OCI-LY7 (cell line): ENCODE data around the gene IL36B. TPM values are rescaled to one million over a fixed set of nuclear protein-coding genes. Genes with fewer than 3 reads are reported as not detected.

Experiments used
- BruUV-seq: library from RNA; stranded (reverse); fragments of 400-500 nt; replicated peaks from 2 replicates; lab custom pipeline; 2021; lab: Mats Ljungman, UMichigan
- CTCF ChIA-PET: fragments of 300-600 bp; sonication (Branson Sonifier 250); formaldehyde crosslinking; loops from one replicate; lab custom pipeline; 2022; ENCODE audit warnings: antibody characterized with exemption; ENCODE audit not compliant: unreplicated experiment; lab: Charles Lee
- POLR2A ChIA-PET: fragments of 300-600 bp; sonication (Branson Sonifier 250); formaldehyde crosslinking; loops from one replicate; lab custom pipeline; 2022; ENCODE audit warnings: antibody characterized with exemption; lab: Charles Lee
- DNase-seq: peaks from one replicate; pipeline ENCODE4 v3.0.0-alpha.2; 2015; ENCODE audit warnings: low spot score
- H2AFZ ChIP-seq: fragments of 200-600 bp; sonication (generic), shearing (Covaris generic); 2 replicates; pipeline ENCODE4 v1.6.1; 2014; ENCODE audit warnings: mild to moderate bottlenecking, antibody characterized with exemption, low read length, moderate library complexity
- H3K27ac ChIP-seq: fragments of 200-600 bp; sonication (generic); 2 replicates; pipeline ENCODE4 v1.5.1; 2014; ENCODE audit warnings: mixed run types, low read depth, mild to moderate bottlenecking, moderate library complexity, low read length, inconsistent platforms; ENCODE audit not compliant: poor library complexity, severe bottlenecking
- H3K36me3 ChIP-seq: fragments of 200-600 bp; sonication (generic); 2 replicates; pipeline ENCODE4 v1.6.1; 2014; ENCODE audit warnings: mild to moderate bottlenecking, antibody characterized with exemption, low read length, moderate library complexity, mixed read lengths; ENCODE audit not compliant: insufficient read depth
- H3K4me1 ChIP-seq: fragments of 200-600 bp; sonication (generic); 2 replicates; pipeline ENCODE4 v1.5.1; 2014; ENCODE audit warnings: mild to moderate bottlenecking, low read length; ENCODE audit not compliant: insufficient read depth, poor library complexity, severe bottlenecking
- H3K4me2 ChIP-seq: fragments of 200-600 bp; sonication (generic); 2 replicates; pipeline ENCODE4 v1.6.1; 2014; ENCODE audit warnings: mild to moderate bottlenecking, low read length
- H3K4me3 ChIP-seq: fragments of 200-600 bp; sonication (generic); 2 replicates; pipeline ENCODE4 v1.5.1; 2014; ENCODE audit warnings: mild to moderate bottlenecking, low read depth, low read length; ENCODE audit not compliant: poor library complexity, severe bottlenecking
- H3K79me2 ChIP-seq: fragments of 200-600 bp; sonication (generic); 2 replicates; pipeline ENCODE4 v1.6.1; 2016; ENCODE audit warnings: low read depth, mild to moderate bottlenecking, low read length, moderate library complexity, mixed read lengths; ENCODE audit not compliant: insufficient read depth
- H3K9me2 ChIP-seq: fragments of 200-600 bp; sonication (generic); 2 replicates; pipeline ENCODE4 v1.6.1; 2016; ENCODE audit warnings: mild to moderate bottlenecking, low read length, mixed read lengths; ENCODE audit not compliant: insufficient read depth
- H3K9me3 ChIP-seq: fragments of 200-600 bp; sonication (generic); 2 replicates; pipeline ENCODE4 v1.6.1; 2014; ENCODE audit warnings: mild to moderate bottlenecking, mixed run types, low read length, mixed read lengths
- H4K20me1 ChIP-seq: fragments of 200-600 bp; sonication (generic); 2 replicates; pipeline ENCODE4 v1.6.1; 2014; ENCODE audit warnings: mild to moderate bottlenecking, antibody characterized with exemption, low read length, moderate library complexity, mixed read lengths; ENCODE audit not compliant: insufficient read depth
- EZH2phosphoT487 ChIP-seq: fragments of 200-600 bp; sonication (generic); IDR thresholded peaks from 2 replicates; pipeline ENCODE4 v1.6.1; 2018; ENCODE audit warnings: low read depth, borderline replicate concordance, mild to moderate bottlenecking, mixed run types, antibody characterized with exemption, low read length, moderate library complexity, mixed read lengths
- intact Hi-C: fragments of 100-400 bp; cut with micrococcal nuclease; formaldehyde crosslinking; loops from one replicate; pipeline ENCODE4 v1.10.0; 2022; ENCODE audit not compliant: unreplicated experiment
- total RNA-seq, 2 experiments: library from RNA; depleted of rRNA in 1 of 2; stranded (reverse); fragments of >200 nt in 1 of 2; shearing (Covaris generic) in 1 of 2; gene quantifications; 2 replicates each; pipeline ENCODE4 v1.2.3, GENCODE V29; 2014 to 2022
- TF ChIP-seq, protein P1 (sequence below): fragments of 200-600 bp; sonication (generic); conservative IDR thresholded peaks from 2 replicates; pipeline ENCODE4 v1.5.1; 2014; ENCODE audit warnings: mild to moderate bottlenecking, antibody characterized with exemption, low read length, moderate library complexity, mixed read lengths

Gene IL36B
- total RNA-seq, 2 experiments from 2014 or later: not detected

- H3K79me2 ChIP-seq: no peaks in the 10 kb centered on the region
- no peaks in the 10 kb centered on the region for H3K4me1 ChIP-seq
- no peak overlapping the region for H3K4me3 ChIP-seq
- DNase-seq: no peak
- no peak overlapping the region for H3K27ac ChIP-seq
- TF ChIP-seq EZH2phosphoT487: no peak
- TF ChIP-seq, protein P1, sequence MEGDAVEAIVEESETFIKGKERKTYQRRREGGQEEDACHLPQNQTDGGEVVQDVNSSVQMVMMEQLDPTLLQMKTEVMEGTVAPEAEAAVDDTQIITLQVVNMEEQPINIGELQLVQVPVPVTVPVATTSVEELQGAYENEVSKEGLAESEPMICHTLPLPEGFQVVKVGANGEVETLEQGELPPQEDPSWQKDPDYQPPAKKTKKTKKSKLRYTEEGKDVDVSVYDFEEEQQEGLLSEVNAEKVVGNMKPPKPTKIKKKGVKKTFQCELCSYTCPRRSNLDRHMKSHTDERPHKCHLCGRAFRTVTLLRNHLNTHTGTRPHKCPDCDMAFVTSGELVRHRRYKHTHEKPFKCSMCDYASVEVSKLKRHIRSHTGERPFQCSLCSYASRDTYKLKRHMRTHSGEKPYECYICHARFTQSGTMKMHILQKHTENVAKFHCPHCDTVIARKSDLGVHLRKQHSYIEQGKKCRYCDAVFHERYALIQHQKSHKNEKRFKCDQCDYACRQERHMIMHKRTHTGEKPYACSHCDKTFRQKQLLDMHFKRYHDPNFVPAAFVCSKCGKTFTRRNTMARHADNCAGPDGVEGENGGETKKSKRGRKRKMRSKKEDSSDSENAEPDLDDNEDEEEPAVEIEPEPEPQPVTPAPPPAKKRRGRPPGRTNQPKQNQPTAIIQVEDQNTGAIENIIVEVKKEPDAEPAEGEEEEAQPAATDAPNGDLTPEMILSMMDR: no peak
- H4K20me1 ChIP-seq: no peaks in the 10 kb centered on the region
- intact Hi-C loops: no loop called here
- BruUV-seq: no TSS peak
- POLR2A ChIA-PET: no interaction called here
- H2AFZ ChIP-seq: no peak overlapping the region
- no peak overlapping the region for H3K4me2 ChIP-seq
- CTCF ChIA-PET: no interaction called here
- no peaks in the 10 kb centered on the region for H3K9me2 ChIP-seq
- no peaks in the 10 kb centered on the region for H3K36me3 ChIP-seq
- no peaks in the 10 kb centered on the region for H3K9me3 ChIP-seq
These were observed 14.4 kb downstream of the IL36B start for GRCh38 chr2:113038291-113038690.

GRCh38 chr2:113036763-113037162, 15.9 kb downstream of the IL36B start:
- intact Hi-C loops: no loop called here
- no peaks in the 10 kb centered on the region for H3K79me2 ChIP-seq
- no TSS peak for BruUV-seq
- H2AFZ ChIP-seq: no peak overlapping the region
- H3K36me3 ChIP-seq: no peaks in the 10 kb centered on the region
- TF ChIP-seq, protein P1: no peak
- no peak for TF ChIP-seq EZH2phosphoT487
- no peak for DNase-seq
- no peaks in the 10 kb centered on the region for H4K20me1 ChIP-seq
- CTCF ChIA-PET: no interaction called here
- no peaks in the 10 kb centered on the region for H3K9me3 ChIP-seq
- POLR2A ChIA-PET: no interaction called here
- H3K4me2 ChIP-seq: no peak overlapping the region
- H3K27ac ChIP-seq: no peak overlapping the region
- no peaks in the 10 kb centered on the region for H3K4me1 ChIP-seq
- H3K9me2 ChIP-seq: no peaks in the 10 kb centered on the region
- H3K4me3 ChIP-seq: no peak overlapping the region

DNA sequence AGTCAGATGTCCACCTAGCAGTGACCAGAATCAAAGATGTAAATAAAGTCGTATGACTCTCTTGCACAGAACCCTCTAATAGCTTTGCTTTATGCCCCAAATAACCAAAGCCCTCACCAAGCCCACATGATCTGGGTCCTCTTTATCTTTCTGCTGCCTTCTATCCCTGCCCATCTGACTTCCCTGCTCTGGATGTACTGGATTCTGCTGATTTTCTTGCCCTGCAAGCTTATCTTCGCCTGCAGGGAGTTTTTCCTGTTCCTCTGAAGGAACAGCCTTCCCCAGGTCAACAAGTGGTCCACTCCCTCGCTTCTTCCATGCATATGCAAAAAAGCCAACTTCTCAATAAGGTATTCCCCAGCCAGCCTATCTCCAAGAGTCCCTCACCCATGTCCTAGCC, 18.7 kb downstream of the IL36B start:
- Histone ChIP-seq H3K79me2 (no peaks in the 10 kb centered on the region), H2AFZ (no peak overlapping the region), H3K4me2 (no peak overlapping the region), H3K36me3 (no peaks in the 10 kb centered on the region), H3K9me2 (no peaks in the 10 kb centered on the region), H3K9me3 (no peaks in the 10 kb centered on the region), H4K20me1 (no peaks in the 10 kb centered on the region), H3K4me3 (no peak overlapping the region), H3K4me1 (no peaks in the 10 kb centered on the region), H3K27ac (no peak overlapping the region)
- intact Hi-C loops: no loop called here
- no TSS peak for BruUV-seq
- ChIA-PET CTCF (no interaction called here), POLR2A (no interaction called here)
- TF ChIP-seq, protein P1: no peak
- TF ChIP-seq EZH2phosphoT487: no peak
- no peak for DNase-seq
